Muscle layer of duodenum (tissue), 2 donors: ENCODE data around the gene PRKAG2.
A peak's percentile ranks its signal among the peaks of the same experiment; 100 is the strongest.

Experiments used
- H3K27ac ChIP-seq: one replicate; pipeline ENCODE4 v1.7.0; 2013; ENCODE audit warnings: mild to moderate bottlenecking, low read length
- H3K27me3 ChIP-seq: one replicate; pipeline ENCODE4 v1.7.0; 2013; ENCODE audit warnings: low read depth, mild to moderate bottlenecking, control low read depth, low read length
- H3K36me3 ChIP-seq, 2 donors: one replicate each; pipeline ENCODE4 v1.7.0; 2013; ENCODE audit warnings: low read length in 2 of 2, control low read depth in 1 of 2, mild to moderate bottlenecking in 1 of 2; ENCODE audit not compliant: insufficient read depth in 2 of 2, control insufficient read depth in 1 of 2
- H3K4me1 ChIP-seq, 2 donors: one replicate each; pipeline ENCODE4 v1.7.0; 2013; ENCODE audit warnings: low read length in 2 of 2, mild to moderate bottlenecking in 2 of 2, control low read depth in 1 of 2, moderate library complexity in 1 of 2; ENCODE audit not compliant: insufficient read depth in 2 of 2, control insufficient read depth in 1 of 2
- H3K4me3 ChIP-seq, 2 donors: one replicate each; pipeline ENCODE4 v1.7.0; 2013; ENCODE audit warnings: low read length in 2 of 2, low read depth in 1 of 2, mild to moderate bottlenecking in 1 of 2
- H3K9me3 ChIP-seq, 2 donors: one replicate each; pipeline ENCODE4 v1.7.0; 2013; ENCODE audit warnings: low read length in 2 of 2, control low read depth in 1 of 2, mild to moderate bottlenecking in 1 of 2; ENCODE audit not compliant: control insufficient read depth in 1 of 2
- donor health status: healthy.

The PRKAG2 gene

GRCh38 chr7:151615058-151615457 is 261.9 kb downstream of the PRKAG2 start:
- Histone ChIP-seq H3K27ac (no peak overlapping the region), H3K4me3 (no peak overlapping the region), H3K27me3 (no peaks in the 10 kb centered on the region), H3K4me1 (peaks cover 0 to 10% of the 10 kb centered on the region in 2 donors), H3K9me3 (no peaks in the 10 kb centered on the region), H3K36me3 (peaks cover 5 to 6% of the 10 kb centered on the region in 2 donors)

DNA sequence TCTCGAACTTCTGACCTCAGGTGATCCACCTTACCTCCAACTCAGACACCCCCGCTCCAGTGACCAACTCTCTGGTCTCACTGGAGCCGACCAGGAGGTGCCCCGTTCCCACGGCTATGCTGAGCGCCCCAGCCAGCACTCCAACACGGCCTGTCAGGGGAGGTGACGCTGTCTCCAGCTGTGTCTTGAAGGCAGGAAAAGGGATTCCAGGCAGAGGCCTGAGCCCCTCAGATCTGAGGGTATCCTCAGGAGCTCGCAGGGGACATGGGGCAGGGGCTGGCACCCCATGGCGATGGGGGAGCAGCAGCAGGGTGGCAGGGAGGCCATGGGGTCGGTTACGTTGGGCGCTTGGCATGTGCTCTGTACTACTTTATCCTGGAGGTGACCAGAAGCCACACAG is 262.9 kb downstream of the PRKAG2 start:
- Histone ChIP-seq H3K4me3 (no peak overlapping the region), H3K27ac (no peak overlapping the region), H3K9me3 (no peaks in the 10 kb centered on the region), H3K36me3 (peaks cover 5 to 6% of the 10 kb centered on the region in 2 donors), H3K27me3 (no peaks in the 10 kb centered on the region), H3K4me1 (peaks cover 0 to 10% of the 10 kb centered on the region in 2 donors)

DNA sequence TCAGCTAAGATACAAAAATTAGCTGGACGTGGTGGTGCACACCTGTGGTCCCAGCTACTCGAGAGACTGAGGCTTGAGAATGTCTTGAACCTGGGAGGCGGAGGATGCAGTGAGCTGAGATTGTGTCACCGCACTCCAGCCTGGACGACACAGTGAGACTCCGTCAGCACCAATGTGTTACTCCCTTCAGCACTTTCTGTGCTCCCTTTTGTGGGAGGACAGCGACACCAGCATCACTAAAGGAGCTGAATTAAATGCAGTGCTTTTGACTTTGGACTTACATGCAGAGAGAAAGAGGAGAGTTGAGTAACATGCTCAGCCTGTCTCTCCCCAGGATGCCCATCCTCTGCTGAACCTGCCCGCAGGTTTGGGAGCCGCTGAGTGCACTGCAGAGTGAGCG is 265.0 kb downstream of the PRKAG2 start:
- Histone ChIP-seq H3K27me3 (no peaks in the 10 kb centered on the region), H3K9me3 (no peaks in the 10 kb centered on the region), H3K4me3 (no peak overlapping the region), H3K27ac (no peak overlapping the region), H3K36me3 (peaks cover 5 to 6% of the 10 kb centered on the region in 2 donors), H3K4me1 (peaks cover 0 to 10% of the 10 kb centered on the region in 2 donors)

DNA sequence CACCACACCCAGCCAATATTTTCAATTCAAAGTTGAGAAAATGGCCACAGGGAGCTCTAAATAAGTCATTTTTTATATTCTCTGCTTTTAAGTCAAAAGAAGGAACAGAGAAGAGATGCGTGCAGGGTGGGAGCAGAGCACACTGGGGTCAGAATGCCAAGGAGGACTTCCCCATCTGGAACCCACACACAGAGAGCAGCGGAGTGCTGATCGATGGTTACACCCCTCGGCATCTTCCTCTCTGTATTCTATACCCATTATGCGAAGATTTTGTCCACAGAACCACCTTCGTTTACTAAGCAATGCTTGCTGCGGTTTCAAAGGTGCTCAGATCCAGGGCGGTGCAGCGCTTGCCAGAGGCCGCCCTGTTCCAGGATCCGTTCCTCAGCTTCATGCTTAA is 265.9 kb downstream of the PRKAG2 start:
- Histone ChIP-seq H3K27me3 (no peaks in the 10 kb centered on the region), H3K27ac (no peak overlapping the region), H3K4me3 (no peak overlapping the region), H3K9me3 (no peaks in the 10 kb centered on the region), H3K4me1 (peaks cover 0 to 4% of the 10 kb centered on the region in 2 donors), H3K36me3 (peaks cover 5 to 6% of the 10 kb centered on the region in 2 donors)

GRCh38 chr7:151608031-151608551 is 268.8 kb downstream of the PRKAG2 start:
- H3K36me3 ChIP-seq, result peaks cover 5 to 12% of the 10 kb centered on the region in 2 donors
- no peaks in the 10 kb centered on the region for H3K27me3 ChIP-seq
- peak overlapping the region; percentile 61 for H3K27ac ChIP-seq
- no peaks in the 10 kb centered on the region for H3K9me3 ChIP-seq
- H3K4me1 ChIP-seq, result no peaks in the 10 kb centered on the region
- no peak overlapping the region for H3K4me3 ChIP-seq

DNA sequence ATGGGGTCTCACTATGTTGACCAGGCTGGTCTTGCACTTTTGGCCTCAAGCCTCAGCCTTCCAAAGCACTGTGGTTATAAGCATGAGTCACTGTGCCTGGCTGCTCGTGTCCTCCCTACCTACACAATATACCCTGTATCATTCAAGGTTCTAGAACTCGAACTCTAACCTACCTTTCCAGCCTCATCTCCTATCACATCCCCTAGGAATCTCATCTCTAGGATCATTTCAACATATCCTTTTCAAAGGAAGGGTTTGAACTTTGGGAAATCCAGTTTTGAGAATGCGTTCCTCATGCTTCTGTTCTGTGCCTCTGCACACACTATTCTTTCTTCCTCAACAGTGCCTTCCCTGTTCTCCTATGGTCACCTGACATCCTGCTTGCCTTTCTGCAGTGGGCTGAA is 269.4 kb downstream of the PRKAG2 start:
- no peaks in the 10 kb centered on the region for H3K27me3 ChIP-seq
- no peak overlapping the region for H3K27ac ChIP-seq
- H3K4me3 ChIP-seq, result no peak overlapping the region
- H3K36me3 ChIP-seq, result peaks cover 5 to 12% of the 10 kb centered on the region in 2 donors
- H3K4me1 ChIP-seq, result no peaks in the 10 kb centered on the region
- H3K9me3 ChIP-seq, result no peaks in the 10 kb centered on the region

- Histone ChIP-seq H3K9me3 (no peaks in the 10 kb centered on the region), H3K27ac (no peak overlapping the region), H3K4me1 (peaks cover 4 to 15% of the 10 kb centered on the region in 2 donors), H3K4me3 (no peak overlapping the region), H3K27me3 (no peaks in the 10 kb centered on the region), H3K36me3 (peaks cover 0 to 5% of the 10 kb centered on the region in 2 donors)
Measured at GRCh38 chr7:151603951-151604350, 273.0 kb downstream of the PRKAG2 start.

DNA sequence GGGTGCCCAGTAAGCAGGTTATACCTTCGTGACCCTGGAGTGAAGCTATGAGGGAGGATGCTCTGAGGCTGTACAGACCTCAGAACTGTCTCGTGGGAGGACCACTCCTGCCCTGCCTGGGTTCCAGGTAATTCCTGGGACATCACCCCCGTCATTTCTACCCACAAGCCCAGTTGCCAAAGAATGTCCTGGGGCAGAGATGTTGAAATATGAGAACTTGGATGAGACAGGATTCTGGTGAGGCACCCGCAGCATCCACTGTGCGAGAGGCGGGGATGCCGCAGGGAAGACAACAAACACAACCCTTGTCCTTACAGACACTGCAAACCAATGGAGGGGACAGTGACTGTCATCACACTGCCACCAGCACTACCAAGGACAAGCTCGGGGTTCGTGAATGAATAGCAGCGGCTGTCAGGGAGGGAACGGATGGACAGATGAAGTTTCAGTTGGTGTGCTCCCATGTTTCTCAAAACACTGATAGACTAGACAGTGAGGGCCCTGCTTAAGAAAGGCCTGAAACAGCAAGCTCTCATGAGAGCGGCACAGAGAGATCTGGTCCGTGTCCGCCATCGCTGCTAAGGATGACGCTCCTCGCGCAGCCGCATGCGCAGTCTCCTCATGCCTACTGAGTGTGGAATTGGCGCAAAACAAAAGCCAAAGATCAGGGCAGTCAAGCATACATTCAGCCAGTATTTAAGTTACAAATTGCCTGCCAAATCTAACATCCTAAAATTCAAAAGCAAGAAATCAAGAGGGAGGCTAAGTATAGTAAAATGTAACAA is 275.2 kb downstream of the PRKAG2 start:
- Histone ChIP-seq H3K36me3 (peaks cover 0 to 5% of the 10 kb centered on the region in 2 donors), H3K27ac (no peak overlapping the region), H3K9me3 (no peaks in the 10 kb centered on the region), H3K4me1 (peaks cover 4 to 20% of the 10 kb centered on the region in 2 donors), H3K4me3 (no peak overlapping the region), H3K27me3 (no peaks in the 10 kb centered on the region)

- Histone ChIP-seq H3K27me3 (no peaks in the 10 kb centered on the region), H3K4me3 (peak overlapping the region in 1 of 2 donors; percentile 8), H3K36me3 (peaks cover 0 to 5% of the 10 kb centered on the region in 2 donors), H3K9me3 (no peaks in the 10 kb centered on the region), H3K4me1 (peaks cover 4 to 20% of the 10 kb centered on the region in 2 donors), H3K27ac (peak overlapping the region; percentile 65)
Measured at GRCh38 chr7:151600331-151600730, 276.6 kb downstream of the PRKAG2 start.

- no peaks in the 10 kb centered on the region for H3K27me3 ChIP-seq
- peak overlapping the region; percentile 65 for H3K27ac ChIP-seq
- H3K4me1 ChIP-seq, result peaks cover 4 to 20% of the 10 kb centered on the region in 2 donors
- peaks cover 0 to 5% of the 10 kb centered on the region in 2 donors for H3K36me3 ChIP-seq
- H3K4me3 ChIP-seq, result peak overlapping the region in 1 of 2 donors; percentile 16
- no peaks in the 10 kb centered on the region for H3K9me3 ChIP-seq
Measured at GRCh38 chr7:151599401-151600227, 277.3 kb downstream of the PRKAG2 start.
